ENCODE data around the gene NAA35.

Gene NAA35

GRCh38 chr9:86036555-86036954 is 95.6 kb downstream of the NAA35 start:
- H3K4me3 ChIP-seq (replicated peaks; ENCODE audit: low read depth, low read length), result no peak overlapping the region
- TF ChIP-seq CTCF (IDR thresholded peaks at IDR 0.05; ENCODE audit: low read depth, low read length, missing control alignments), result no peak

DNA sequence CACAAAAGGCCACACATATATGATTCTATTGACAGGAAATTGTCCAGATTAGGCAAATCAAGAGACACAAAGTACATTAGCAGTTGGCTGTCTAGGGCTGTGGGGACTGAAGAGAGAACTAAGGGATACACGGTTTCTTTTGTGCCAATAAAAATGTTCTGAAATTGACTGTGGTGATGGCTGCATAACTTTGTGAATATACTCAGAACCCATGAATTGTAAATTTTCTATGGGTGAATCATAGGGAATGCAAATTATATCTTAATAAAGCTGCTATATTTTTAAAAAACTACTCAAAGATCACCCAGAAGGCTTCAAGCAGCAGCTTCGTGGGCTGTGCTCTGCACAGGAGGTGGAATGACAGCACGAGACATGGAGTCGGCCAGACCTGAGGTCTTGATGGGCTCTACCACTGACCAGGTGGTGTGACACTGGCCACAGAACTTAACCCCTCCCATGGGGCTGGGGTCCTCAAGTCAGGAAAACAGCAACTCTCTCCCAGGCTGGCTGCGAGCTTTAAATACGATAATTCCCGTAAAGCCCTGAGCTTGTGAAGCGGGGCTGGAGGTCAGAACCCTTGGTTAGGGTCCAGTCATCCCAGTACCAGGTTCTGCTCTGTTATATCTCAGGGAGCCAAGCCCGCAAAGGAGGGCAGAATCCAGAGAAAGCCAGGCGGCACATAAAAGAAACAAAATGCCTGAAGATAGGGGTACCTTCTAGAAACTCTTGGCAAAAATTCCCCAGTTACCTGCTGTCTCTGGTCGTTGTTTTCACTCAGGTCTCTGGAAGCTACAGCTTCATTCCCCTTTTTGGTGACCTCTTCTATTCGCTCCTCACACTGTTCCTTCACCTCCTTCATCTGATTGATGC is 99.3 kb downstream of the NAA35 start:
- no peak overlapping the region for H3K4me3 ChIP-seq (replicated peaks; ENCODE audit: low read depth, low read length)
- TF ChIP-seq CTCF (IDR thresholded peaks at IDR 0.05; ENCODE audit: low read depth, low read length, missing control alignments), result no peak
- no peak for DNase-seq (ENCODE audit: extremely low read depth, low read depth)

More at GRCh38 chr9:86036555-86036954, 95.6 kb downstream of the NAA35 start:
- DNase-seq (ENCODE audit: extremely low read depth, low read depth), result no peak

GRCh38 chr9:86040861-86041155 is 99.9 kb downstream of the NAA35 start:
- no peak for DNase-seq (ENCODE audit: extremely low read depth, low read depth)
- H3K4me3 ChIP-seq (replicated peaks; ENCODE audit: low read depth, low read length), result no peak overlapping the region
- TF ChIP-seq CTCF (IDR thresholded peaks at IDR 0.05; ENCODE audit: low read depth, low read length, missing control alignments), result no peak

DNA sequence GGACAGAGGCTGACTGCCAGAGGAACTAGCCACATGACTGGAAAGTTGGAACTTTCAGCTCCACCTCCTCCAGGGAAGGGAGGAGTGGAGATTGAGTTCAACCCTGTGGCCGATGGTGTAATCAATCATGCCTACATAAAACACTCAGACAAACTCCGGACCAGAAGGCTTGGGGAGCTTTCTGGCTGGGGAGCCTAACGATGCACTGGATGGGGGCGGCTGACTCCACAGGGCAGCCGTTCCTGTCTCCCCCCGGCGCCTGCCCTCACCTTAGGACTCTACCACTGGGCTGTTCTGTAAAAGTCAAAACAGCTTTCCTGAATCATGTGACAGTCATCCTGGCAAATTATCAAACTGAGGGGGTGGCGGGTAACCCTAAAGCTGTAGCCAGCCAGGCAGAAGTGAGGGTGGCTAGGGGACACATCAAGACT is 100.4 kb downstream of the NAA35 start:
- no peak for DNase-seq (ENCODE audit: extremely low read depth, low read depth)
- no peak overlapping the region for H3K4me3 ChIP-seq (replicated peaks; ENCODE audit: low read depth, low read length)
- no peak for TF ChIP-seq CTCF (IDR thresholded peaks at IDR 0.05; ENCODE audit: low read depth, low read length, missing control alignments)

GRCh38 chr9:86042199-86042978 is 101.4 kb downstream of the NAA35 start:
- no peak overlapping the region for H3K4me3 ChIP-seq (replicated peaks; ENCODE audit: low read depth, low read length)
- TF ChIP-seq CTCF (IDR thresholded peaks at IDR 0.05; ENCODE audit: low read depth, low read length, missing control alignments), result no peak
- DNase-seq (ENCODE audit: extremely low read depth, low read depth), result no peak

GRCh38 chr9:86043586-86043985 is 102.6 kb downstream of the NAA35 start:
- no peak for TF ChIP-seq CTCF (IDR thresholded peaks at IDR 0.05; ENCODE audit: low read depth, low read length, missing control alignments)
- no peak overlapping the region for H3K4me3 ChIP-seq (replicated peaks; ENCODE audit: low read depth, low read length)

More at GRCh38 chr9:86043586-86043985, 102.6 kb downstream of the NAA35 start:
- DNase-seq (ENCODE audit: extremely low read depth, low read depth), result no peak
